Stimulated activated effector memory CD8-positive, alpha-beta T cell treated with anti-CD3 and anti-CD28 coated beads, Interleukin-12 subunit alpha, Interleukin-12 subunit beta, amount 100 ng/mL, for 72 hours (primary cell): Measurements from ENCODE around the gene THOC2.
"Not testable (repeated sequence)": the region's sequence is repeated elsewhere in the genome, so short reads cannot be mapped to it uniquely, and the experiment has no call there.

Source experiments
- ATAC-seq: fragments of 150-1000 bp; cut with Tn5 transposase; 2 replicates; pipeline ENCODE4 v1.10.0; 2021
- DNase-seq, 2 donors: peaks; one replicate each; pipeline ENCODE4 v3.0.0; 2021 to 2022; ENCODE audit warnings: low spot score in 2 of 2
- H3K27ac Mint-ChIP-seq: one replicate; pipeline ENCODE4 v1.8.0; 2022; ENCODE audit warnings: mild to moderate bottlenecking, mixed read lengths
- H3K36me3 Mint-ChIP-seq: one replicate; pipeline ENCODE4 v1.8.0; 2022; ENCODE audit warnings: mild to moderate bottlenecking, mixed read lengths
- H3K4me1 Mint-ChIP-seq: one replicate; pipeline ENCODE4 v1.8.0; 2022; ENCODE audit warnings: mixed read lengths
- H3K4me3 Mint-ChIP-seq: one replicate; pipeline ENCODE4 v1.8.0; 2022; ENCODE audit warnings: mild to moderate bottlenecking, mixed read lengths
- H3K9me3 Mint-ChIP-seq: one replicate; pipeline ENCODE4 v1.8.0; 2022; ENCODE audit warnings: mixed read lengths

THOC2 gene

DNA sequence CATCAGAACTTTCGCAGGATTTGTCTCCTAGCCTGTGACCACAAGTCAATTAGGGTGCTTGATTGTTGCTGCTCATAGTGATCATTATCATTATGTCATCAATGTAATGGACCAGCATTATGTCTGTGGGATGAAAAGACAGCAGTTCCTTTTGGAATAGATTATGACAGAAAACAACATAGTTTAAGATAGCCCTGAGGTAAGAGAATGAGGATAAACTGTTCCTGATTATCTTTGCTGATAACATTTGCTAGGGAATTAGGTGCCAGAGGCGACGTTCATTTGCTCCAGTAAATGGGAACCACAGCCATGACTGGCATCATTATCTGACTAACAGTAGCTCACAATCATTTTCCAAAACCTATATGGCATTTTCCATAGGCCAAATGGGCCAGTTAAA is 12.7 kb upstream of the THOC2 start:
- Mint-ChIP-seq H3K9me3 (no peaks in the 10 kb centered on the region), H3K4me1 (no peaks in the 10 kb centered on the region), H3K36me3 (no peaks in the 10 kb centered on the region), H3K4me3 (no peak overlapping the region), H3K27ac (no peak overlapping the region)
- ATAC-seq = no peak
- no peak for DNase-seq

DNA sequence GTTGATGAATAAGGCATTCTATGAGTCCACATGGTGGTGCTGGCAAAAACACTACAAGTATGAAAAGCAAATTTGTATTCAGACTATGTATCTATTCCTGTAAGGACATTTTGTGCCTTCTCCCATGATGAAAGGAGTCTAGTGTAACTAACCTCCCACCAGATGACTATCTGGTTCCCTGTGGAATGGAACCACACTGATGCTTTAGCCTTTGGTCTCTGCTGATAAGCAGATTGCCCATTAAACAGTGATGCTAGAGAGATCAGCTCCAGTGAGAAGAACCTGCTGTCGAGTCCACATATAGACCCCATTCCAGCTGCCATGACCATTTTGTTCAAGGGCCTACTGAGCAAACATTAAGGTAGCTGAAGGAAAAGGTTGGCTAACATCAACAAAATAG is 10.5 kb upstream of the THOC2 start:
- ATAC-seq = no peak

DNA sequence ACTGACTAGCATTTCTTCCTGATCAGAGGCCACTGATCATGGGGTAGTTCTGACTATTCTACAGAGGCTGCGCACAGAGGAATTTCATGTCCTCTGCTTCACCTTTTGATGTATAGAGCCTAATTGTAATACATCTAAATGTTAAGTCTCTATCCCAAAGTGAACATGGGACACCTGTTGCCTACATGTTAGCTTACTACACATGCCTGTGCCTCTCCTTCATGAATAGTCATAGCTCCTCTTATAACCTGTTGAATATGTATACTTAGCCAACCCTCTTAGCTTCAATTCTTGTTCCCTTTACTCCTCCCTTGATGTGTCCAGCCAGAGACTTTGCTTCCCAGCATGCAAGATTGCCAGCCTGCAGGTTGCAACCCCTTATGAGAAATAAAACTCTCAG is 9.6 kb upstream of the THOC2 start:
- DNase-seq = no peak
- H3K27ac Mint-ChIP-seq = no peak overlapping the region
- H3K4me1 Mint-ChIP-seq = no peaks in the 10 kb centered on the region
- no peaks in the 10 kb centered on the region for H3K36me3 Mint-ChIP-seq
- no peaks in the 10 kb centered on the region for H3K9me3 Mint-ChIP-seq
- H3K4me3 Mint-ChIP-seq = no peak overlapping the region
- no peak for ATAC-seq

More for the DNA sequence above, 10.5 kb upstream of the THOC2 start:
- Mint-ChIP-seq H3K27ac (no peak overlapping the region), H3K4me1 (no peaks in the 10 kb centered on the region), H3K4me3 (no peak overlapping the region), H3K36me3 (no peaks in the 10 kb centered on the region), H3K9me3 (no peaks in the 10 kb centered on the region)
- no peak for DNase-seq

DNA sequence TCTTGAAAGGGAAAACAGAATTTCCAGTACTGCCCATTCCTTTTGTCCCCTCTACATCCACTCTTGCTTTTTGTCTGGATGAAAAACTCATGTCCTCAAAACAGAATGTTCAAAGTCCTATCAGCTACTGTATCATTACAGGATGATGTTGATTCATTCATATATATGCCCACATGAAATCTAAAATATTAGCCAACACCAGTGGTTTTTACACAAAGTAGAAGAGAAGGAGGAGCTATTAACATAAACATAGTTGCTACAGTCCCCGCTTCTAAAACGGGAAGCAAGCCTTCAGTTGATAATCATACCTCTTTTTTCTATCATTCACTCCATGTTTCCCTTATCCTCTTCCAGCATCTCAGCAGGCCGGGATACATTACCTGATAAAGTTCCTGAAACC is 7.7 kb upstream of the THOC2 start:
- Mint-ChIP-seq H3K27ac (no peak overlapping the region), H3K4me1 (no peaks in the 10 kb centered on the region), H3K4me3 (no peak overlapping the region), H3K36me3 (no peaks in the 10 kb centered on the region), H3K9me3 (no peaks in the 10 kb centered on the region)
- no peak for ATAC-seq
- no peak for DNase-seq

DNA sequence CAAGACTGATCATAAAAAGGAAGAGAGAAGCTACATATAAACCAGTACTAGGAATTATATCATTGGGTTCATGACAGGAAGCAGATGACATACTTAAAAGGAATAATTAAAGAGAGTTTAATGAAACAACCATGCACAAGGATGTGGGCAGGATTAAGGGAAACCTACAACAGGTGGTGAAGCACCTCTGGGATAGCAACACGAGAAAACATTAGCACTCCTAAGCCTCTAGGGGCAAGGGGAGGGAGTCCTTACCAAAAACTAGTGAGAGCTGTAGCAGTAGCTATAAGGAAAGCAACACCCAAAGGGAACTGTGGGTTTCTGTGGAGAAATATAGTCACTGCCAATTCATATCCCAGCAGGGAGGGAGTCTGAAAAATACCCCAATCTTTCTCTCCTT is 7.2 kb upstream of the THOC2 start:
- H3K27ac Mint-ChIP-seq = no peak overlapping the region
- ATAC-seq (no peak), DNase-seq (no peak)
- no peaks in the 10 kb centered on the region for H3K36me3 Mint-ChIP-seq
- no peaks in the 10 kb centered on the region for H3K4me1 Mint-ChIP-seq
- H3K4me3 Mint-ChIP-seq = no peak overlapping the region
- H3K9me3 Mint-ChIP-seq = no peaks in the 10 kb centered on the region

DNA sequence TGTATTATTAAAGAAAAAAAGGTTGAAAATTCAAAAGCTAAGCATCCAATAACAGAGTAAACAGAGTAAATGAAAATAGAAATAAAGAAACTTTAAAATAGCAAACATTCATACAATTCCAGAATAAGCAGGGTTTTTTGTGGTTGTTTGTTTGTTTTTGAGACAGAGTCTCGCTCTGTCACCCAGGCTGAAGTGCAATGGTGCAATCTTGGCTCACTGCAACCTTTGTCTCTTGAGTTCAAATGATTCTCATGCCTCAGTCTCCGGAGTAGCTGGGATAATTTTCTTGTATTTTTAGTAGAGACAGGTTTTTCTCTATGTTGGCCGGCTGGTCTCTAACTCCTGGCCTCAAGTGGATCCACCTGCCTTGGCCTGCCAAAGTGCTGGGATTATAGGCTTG is 6.6 kb upstream of the THOC2 start:
- DNase-seq (no peak), ATAC-seq (no peak)
- H3K27ac Mint-ChIP-seq = no peak overlapping the region
- H3K4me3 Mint-ChIP-seq = no peak overlapping the region
- H3K4me1 Mint-ChIP-seq = no peaks in the 10 kb centered on the region
- no peaks in the 10 kb centered on the region for H3K36me3 Mint-ChIP-seq
- H3K9me3 Mint-ChIP-seq = no peaks in the 10 kb centered on the region

DNA sequence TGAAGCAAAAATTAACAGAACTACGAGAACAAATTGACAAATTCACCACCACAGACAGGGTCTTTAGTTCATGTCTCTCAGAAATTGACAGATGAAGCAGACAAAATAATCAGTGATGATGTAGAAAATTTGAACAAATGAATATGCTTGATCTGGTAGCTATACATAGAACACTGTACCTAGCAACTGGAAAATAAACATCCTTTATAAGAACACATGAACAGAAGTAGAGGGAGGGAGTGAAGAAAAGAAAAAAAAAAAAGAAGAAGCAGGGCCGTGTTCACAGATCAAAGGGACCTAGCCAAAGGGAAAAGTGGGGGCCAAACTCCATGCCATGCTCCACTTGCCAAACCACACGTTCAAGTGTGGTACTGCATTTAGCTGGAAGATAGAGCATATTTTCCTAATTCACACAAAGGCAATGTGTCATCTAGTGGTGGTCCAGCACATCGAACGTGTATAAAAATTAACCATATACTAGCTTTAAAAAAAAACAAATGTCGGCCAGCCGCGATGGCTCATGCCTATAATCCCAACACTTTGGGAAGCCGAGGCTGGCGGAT is 5.6 kb upstream of the THOC2 start:
- Mint-ChIP-seq H3K27ac (no peak overlapping the region), H3K9me3 (no peaks in the 10 kb centered on the region)

DNA sequence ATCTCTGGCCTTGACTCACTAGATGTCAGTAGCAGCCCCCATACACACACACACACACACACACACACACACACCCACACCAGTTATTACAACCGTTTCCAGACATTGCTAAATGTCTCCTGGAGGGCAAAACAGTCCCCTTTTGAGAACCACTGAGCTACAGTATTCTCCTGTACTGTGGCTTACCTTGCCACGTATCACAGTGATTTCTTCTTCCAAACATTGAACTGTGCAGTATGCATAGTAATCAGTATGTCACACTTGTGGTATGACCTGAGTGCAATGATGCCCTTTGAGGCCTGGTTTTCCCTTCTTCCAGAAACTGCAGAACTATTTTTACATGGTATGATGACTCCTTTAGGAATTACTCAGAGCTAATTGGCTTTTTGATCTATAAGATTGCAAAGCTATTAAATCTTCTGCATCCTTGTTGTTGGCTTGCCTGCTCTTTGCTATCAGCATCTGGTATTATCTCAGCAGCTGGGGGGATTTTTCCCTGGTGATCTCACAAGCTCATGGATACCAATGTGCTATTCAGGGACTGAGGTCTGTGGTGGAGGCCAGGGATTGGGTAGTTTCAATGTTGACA is 3.6 kb upstream of the THOC2 start:
- Mint-ChIP-seq H3K4me3 (no peak overlapping the region), H3K36me3 (peaks cover 18% of the 10 kb centered on the region), H3K4me1 (peaks cover 5% of the 10 kb centered on the region), H3K9me3 (no peaks in the 10 kb centered on the region), H3K27ac (no peak overlapping the region)
- ATAC-seq (no peak), DNase-seq (no peak)

More for the DNA sequence above, 5.6 kb upstream of the THOC2 start:
- ATAC-seq (no peak), DNase-seq (no peak)
- Mint-ChIP-seq H3K4me3 (no peak overlapping the region), H3K36me3 (peaks cover 2% of the 10 kb centered on the region), H3K4me1 (no peaks in the 10 kb centered on the region)

DNA sequence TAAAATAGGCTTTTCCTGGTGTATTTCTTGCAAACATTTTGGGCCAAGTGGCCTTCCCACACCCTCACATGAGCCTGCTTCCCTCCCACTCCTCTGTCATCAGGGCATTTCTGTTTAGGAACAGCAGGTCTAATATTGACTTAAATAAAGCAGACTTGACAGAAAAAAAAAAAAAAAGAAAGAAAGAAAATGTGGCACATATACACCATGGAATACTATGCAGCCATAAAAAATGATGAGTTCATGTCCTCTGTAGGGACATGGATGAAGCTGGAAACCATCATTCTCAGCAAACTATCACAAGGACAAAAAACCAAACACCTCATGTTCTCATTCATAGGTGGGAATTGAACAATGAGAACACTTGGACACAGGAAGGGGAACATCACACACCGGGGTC is 2.3 kb upstream of the THOC2 start:
- not testable (repeated sequence) for ATAC-seq, H3K27ac Mint-ChIP-seq, H3K4me3 Mint-ChIP-seq, DNase-seq, H3K9me3 Mint-ChIP-seq
- peaks cover 25% of the 10 kb centered on the region for H3K36me3 Mint-ChIP-seq
- peaks cover 11% of the 10 kb centered on the region for H3K4me1 Mint-ChIP-seq

DNA sequence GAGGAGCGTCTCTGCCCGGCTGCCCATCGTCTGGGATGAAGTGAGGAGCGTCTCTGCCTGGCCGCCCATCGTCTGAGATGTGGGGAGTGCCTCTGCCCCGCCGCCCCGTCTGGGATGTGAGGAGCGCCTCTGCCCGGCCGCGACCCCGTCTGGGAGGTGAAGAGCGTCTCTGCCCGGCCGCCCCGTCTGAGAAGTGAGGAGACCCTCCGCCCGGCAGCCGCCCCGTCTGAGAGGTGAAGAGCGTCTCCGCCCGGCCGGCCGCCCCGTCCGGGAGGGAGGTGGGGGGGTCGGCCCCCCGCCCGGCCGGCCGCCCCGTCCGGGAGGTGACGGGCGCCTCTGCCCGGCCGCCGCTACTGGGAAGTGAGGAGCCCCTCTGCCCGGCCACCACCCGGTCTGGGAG is 1.2 kb upstream of the THOC2 start:
- not testable (repeated sequence) for DNase-seq, ATAC-seq, H3K9me3 Mint-ChIP-seq, H3K4me3 Mint-ChIP-seq, H3K27ac Mint-ChIP-seq
- Mint-ChIP-seq H3K36me3 (peaks cover 33% of the 10 kb centered on the region), H3K4me1 (peaks cover 17% of the 10 kb centered on the region)

DNA sequence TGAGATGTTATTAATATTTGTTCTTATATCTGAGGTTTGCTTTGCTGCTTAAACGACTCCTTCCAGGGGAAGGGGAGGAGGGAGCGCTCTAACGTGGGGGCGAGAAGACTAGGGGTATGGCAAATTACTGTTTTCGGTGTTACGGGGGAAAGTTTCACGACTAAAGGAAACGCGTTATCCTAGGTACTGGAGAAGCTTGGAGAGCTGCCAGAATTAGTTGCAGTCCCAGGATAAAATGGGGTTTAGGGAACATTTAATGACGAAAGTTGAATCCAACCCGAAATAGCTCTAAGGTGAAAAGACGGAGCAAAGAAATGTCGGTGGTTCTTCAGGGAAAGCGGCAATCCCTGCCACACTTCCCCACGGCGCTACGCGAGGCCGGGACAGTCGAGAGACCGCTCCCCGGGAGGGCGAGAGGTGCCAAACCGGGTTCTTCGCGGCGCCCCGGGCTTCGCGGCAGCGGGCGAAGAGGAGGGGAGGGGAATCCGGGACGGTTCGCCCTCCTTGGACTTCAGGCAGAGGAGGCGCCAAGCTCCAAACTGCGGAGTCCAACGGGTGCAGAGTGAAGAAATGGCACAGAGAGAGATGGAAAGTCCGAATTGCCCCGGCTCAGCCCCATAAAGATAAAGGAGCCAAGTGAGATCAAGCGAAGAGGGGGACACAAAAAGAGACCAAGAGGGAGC is 724 bp downstream of the THOC2 start:
- peak; percentile 53 for ATAC-seq
- Mint-ChIP-seq H3K27ac (peak overlapping the region; percentile 96), H3K4me3 (peak overlapping the region; percentile 89), H3K9me3 (no peaks in the 10 kb centered on the region), H3K4me1 (peaks cover 22% of the 10 kb centered on the region), H3K36me3 (peaks cover 33% of the 10 kb centered on the region)
- DNase-seq = peak in 1 of 2 donors; percentile 2

DNA sequence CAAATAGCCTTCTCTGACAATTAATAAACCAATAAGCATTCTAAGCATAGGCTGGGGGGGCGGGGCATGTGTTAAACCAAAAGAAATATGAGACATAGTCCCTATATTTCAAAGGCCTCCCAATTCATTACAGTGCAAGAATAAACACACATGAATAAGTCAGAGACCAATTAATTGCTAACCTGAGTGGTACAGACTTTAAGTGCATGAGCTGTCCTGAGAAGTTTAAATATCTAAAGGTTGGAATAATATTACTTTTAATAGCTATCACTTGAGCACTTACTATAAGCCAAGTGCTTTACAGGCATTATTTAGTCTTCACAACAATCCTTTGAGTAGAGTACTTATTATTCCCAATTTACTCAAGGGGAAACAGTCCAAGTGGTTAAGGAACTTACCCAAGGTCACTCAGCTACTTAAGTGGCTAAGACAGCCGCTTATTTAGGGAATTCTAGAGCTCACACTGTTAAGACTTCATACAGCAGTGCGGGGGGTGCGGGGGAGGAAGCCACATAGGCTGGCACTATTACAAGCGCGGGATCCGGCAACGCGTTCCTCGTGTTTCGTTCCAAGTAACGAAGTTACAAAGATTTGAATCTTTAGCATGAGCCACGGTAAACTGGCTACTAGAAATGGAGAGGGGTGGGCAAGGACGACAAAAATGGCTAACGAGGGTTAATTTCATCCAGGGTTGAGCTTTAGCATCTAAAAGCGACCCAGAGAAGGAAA is 1.4 kb downstream of the THOC2 start:
- Mint-ChIP-seq H3K9me3 (no peaks in the 10 kb centered on the region), H3K36me3 (peaks cover 33% of the 10 kb centered on the region), H3K4me3 (peak overlapping the region; percentile 89), H3K27ac (peak overlapping the region; percentile 96), H3K4me1 (peaks cover 22% of the 10 kb centered on the region)
- no peak for DNase-seq
- ATAC-seq = peak; percentile 47

DNA sequence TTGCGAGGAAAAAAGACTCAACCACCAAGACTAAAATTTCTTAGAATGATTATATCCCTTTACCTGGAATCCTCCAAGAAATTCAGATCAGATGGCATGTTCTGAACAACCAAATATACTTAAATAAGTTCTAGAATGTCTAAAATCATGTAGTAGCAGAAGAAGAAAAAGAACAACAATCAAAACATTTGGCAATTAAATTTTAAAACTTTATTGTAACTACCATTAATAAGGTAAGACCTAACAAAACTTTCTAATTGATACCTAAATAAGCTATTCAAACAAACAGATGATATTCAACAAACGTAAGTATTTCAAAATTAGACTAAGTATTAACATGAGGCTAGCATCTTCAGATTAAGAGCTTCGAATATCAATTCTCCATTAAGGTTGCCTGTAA is 4.3 kb downstream of the THOC2 start:
- H3K4me3 Mint-ChIP-seq = no peak overlapping the region
- H3K9me3 Mint-ChIP-seq = no peaks in the 10 kb centered on the region
- DNase-seq (no peak), ATAC-seq (no peak)
- H3K36me3 Mint-ChIP-seq = peaks cover 31% of the 10 kb centered on the region
- H3K27ac Mint-ChIP-seq = no peak overlapping the region
- peaks cover 24% of the 10 kb centered on the region for H3K4me1 Mint-ChIP-seq

DNA sequence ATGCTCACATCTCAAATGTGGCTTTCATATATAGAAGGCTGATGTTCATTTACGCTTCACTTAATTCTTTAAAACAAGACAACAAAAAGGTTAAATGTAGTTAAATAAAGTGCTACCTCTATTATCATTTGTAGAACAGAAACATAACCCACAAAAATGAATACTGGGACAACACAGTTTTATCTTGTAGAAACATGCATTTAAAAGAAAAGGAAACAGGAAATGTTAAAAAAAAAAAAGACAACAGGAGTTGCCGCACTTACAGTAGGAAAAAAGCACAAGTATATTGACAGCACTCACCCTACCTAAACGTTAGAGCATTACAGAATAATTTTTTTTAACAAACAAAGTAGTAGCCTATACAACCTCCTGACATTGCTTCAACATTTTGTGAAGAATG is 4.8 kb downstream of the THOC2 start:
- DNase-seq = no peak
- Mint-ChIP-seq H3K36me3 (peaks cover 26% of the 10 kb centered on the region), H3K4me1 (peaks cover 28% of the 10 kb centered on the region), H3K27ac (no peak overlapping the region), H3K9me3 (no peaks in the 10 kb centered on the region), H3K4me3 (no peak overlapping the region)
- no peak for ATAC-seq

DNA sequence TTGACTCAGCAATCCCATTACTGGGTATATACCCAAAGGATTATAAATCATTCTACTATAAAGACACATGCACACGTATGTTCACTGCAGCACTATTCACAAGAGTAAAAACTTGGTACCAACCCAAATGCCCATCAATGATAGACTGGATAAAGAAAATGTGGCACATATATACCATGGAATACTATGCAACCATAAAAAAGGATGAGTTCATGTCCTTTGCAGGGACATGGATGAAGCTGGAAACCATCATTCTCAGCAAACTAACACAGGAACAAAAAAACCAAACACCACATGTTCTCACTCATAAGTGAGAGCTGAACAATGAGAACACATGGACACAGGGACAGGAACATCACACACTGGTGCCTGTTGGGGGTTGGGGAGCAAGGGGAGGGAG is 10.7 kb downstream of the THOC2 start:
- peaks cover 12% of the 10 kb centered on the region for H3K4me1 Mint-ChIP-seq
- not testable (repeated sequence) for DNase-seq, H3K36me3 Mint-ChIP-seq, H3K9me3 Mint-ChIP-seq, H3K27ac Mint-ChIP-seq, ATAC-seq, H3K4me3 Mint-ChIP-seq

DNA sequence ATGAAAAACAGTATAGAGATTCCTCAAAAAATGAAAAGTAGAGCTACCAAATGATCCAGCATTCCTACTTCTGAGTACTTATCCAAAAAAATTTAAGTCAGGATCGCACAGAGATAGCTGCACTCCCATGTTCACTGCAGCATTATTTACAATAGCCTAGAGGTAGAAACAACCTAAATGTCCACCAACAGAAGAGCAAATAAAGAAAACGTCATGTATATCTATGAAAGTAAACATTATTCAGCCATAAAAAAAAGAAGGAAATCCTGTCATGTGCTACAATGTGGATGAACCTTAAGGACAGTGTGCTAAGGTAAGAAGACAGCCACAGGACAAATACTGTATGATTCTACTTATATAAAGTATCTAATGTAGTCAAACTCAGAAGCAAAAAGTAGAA is 12.4 kb downstream of the THOC2 start:
- DNase-seq = no peak
- H3K4me1 Mint-ChIP-seq = peaks cover 12% of the 10 kb centered on the region
- peaks cover 11% of the 10 kb centered on the region for H3K36me3 Mint-ChIP-seq
- H3K4me3 Mint-ChIP-seq = no peak overlapping the region
- ATAC-seq = no peak
- no peaks in the 10 kb centered on the region for H3K9me3 Mint-ChIP-seq
- H3K27ac Mint-ChIP-seq = peak overlapping the region; percentile 27
